Caco-2 (cell line): ENCODE results near the gene SCARF2. TPM values are rescaled to one million over a fixed set of nuclear protein-coding genes. Genes with fewer than 3 reads are reported as not detected.
A peak's percentile ranks its signal among the peaks of the same experiment; 100 is the strongest.

Experiments
- BruUV-seq: library from RNA; stranded (reverse); fragments of 400-500 nt; replicated peaks from 2 replicates; lab custom pipeline; 2021; lab: Mats Ljungman, UMichigan
- CTCF ChIA-PET: fragments of 300-600 bp; sonication (Branson Sonifier 250); formaldehyde crosslinking; loops from one replicate; lab custom pipeline; 2022; ENCODE audit warnings: antibody characterized with exemption; lab: Charles Lee
- POLR2A ChIA-PET: fragments of 300-600 bp; sonication (Branson Sonifier 250); formaldehyde crosslinking; loops from one replicate; lab custom pipeline; 2022; ENCODE audit warnings: antibody characterized with exemption; lab: Charles Lee
- DNase-seq, 2 experiments: peaks; one replicate each; pipeline versions ENCODE4 v3.0.0 to v3.0.0-alpha.2; 2020 to 2022
- H3K27me3 ChIP-seq: replicated peaks from 2 replicates; pipeline ENCODE4 v1.6.0; 2011; ENCODE audit warnings: low read length; ENCODE audit not compliant: control insufficient read depth, insufficient read depth
- H3K36me3 ChIP-seq: 2 replicates; pipeline ENCODE4 v1.5.1; 2011; ENCODE audit warnings: low read length; ENCODE audit not compliant: control insufficient read depth, insufficient read depth
- H3K4me1 ChIP-seq: fragments of 250-450 bp; sonication (Bioruptor Pico); 2 replicates; pipeline ENCODE4 v1.5.1; 2020; ENCODE audit warnings: mild to moderate bottlenecking
- H3K4me3 ChIP-seq: 2 replicates; pipeline ENCODE4 v1.5.1; 2011; ENCODE audit warnings: low read depth, mild to moderate bottlenecking, control low read depth, low read length
- H3K9me3 ChIP-seq: fragments of 250-450 bp; sonication (Bioruptor Pico); 2 replicates; pipeline ENCODE4 v1.5.1; 2020; ENCODE audit warnings: mild to moderate bottlenecking, moderate library complexity
- H3K27ac Mint-ChIP-seq: one replicate; pipeline ENCODE4 v1.8.0; 2022; ENCODE audit warnings: mixed read lengths; ENCODE audit not compliant: unreplicated experiment
- H3K27me3 Mint-ChIP-seq: one replicate; pipeline ENCODE4 v1.8.0; 2022; ENCODE audit warnings: mixed read lengths; ENCODE audit not compliant: insufficient read depth, unreplicated experiment
- H3K36me3 Mint-ChIP-seq: one replicate; pipeline ENCODE4 v1.8.0; 2022; ENCODE audit warnings: mild to moderate bottlenecking, mixed read lengths; ENCODE audit not compliant: insufficient read depth, unreplicated experiment
- H3K4me1 Mint-ChIP-seq: one replicate; pipeline ENCODE4 v1.8.0; 2022; ENCODE audit warnings: low read depth, mixed read lengths; ENCODE audit not compliant: unreplicated experiment
- H3K4me3 Mint-ChIP-seq: one replicate; pipeline ENCODE4 v1.8.0; 2022; ENCODE audit warnings: mild to moderate bottlenecking, moderate library complexity, mixed read lengths; ENCODE audit not compliant: unreplicated experiment
- H3K9me3 Mint-ChIP-seq: one replicate; pipeline ENCODE4 v1.8.0; 2022; ENCODE audit warnings: mixed read lengths; ENCODE audit not compliant: unreplicated experiment
- intact Hi-C: fragments of 100-400 bp; cut with micrococcal nuclease; formaldehyde crosslinking; loops from one replicate; pipeline ENCODE4 v1.10.0; 2022; ENCODE audit not compliant: unreplicated experiment
- total RNA-seq: library from RNA; stranded (reverse); gene quantifications from 2 replicates; pipeline ENCODE4 v1.2.3, GENCODE V29; 2022
- TF ChIP-seq, protein P1 (sequence below), 2 experiments: fragments of 200-600 bp in 1 of 2; IDR thresholded peaks; 1 replicate in 1 of 2; 2 replicates in 1 of 2; pipeline versions ENCODE4 v1.5.1 to v1.8.0; 2011 to 2022; ENCODE audit warnings: antibody characterized with exemption in 1 of 2, control low read depth in 1 of 2, inconsistent platforms in 1 of 2, low read depth in 1 of 2, low read length in 1 of 2, mild to moderate bottlenecking in 1 of 2, moderate library complexity in 1 of 2; ENCODE audit not compliant: insufficient read depth in 1 of 2, severe bottlenecking in 1 of 2, unreplicated experiment in 1 of 2

SCARF2 gene
- total RNA-seq, 1 experiment from 2014 or later = 0.73 TPM

DNA sequence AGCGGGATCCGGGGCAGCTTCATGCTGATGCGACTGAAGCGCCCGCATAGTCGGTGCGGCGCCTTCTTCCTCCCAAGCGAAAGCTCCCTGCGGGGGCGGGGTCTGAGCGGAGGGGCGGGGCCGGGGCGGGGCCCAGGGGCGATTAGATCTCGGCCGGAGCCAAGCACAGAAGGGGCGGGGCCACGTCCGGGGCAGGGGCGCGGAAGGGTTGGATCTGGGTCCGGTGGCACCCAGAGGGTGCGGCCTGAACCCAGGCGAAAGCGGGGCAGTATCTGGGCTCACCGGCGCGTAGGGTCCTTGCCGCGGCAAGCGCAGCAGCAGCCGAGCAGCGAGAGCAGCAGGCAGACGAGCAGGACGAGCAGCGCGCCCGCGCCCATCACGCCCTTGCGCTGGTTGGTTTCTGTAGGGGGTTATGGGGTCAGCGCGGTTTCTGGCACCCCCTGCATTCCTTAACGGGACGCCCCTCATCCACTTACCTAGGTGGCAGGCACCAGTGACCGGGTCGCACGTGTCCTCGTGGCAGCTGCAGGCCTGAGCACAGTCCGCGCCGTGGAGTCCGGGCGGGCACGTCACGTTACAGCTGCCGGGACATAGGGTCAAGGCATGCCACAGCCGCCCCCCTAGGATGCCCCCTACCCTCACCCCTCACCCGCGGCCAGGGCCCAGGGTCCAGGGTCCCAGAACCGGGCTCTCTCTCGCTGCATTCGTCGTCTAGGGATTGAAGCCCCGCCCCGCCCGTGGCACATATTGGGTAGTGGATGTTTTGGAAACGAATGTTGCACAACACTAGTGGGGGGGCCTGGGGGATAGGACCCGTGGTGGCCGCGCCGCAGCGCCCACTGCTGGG lies 8.1 kb downstream of the SCARF2 start:
- Histone ChIP-seq H3K4me1 (peaks cover 10% of the 10 kb centered on the region), H3K27me3 (peaks cover 3% of the 10 kb centered on the region), H3K36me3 (no peaks in the 10 kb centered on the region), H3K4me3 (peak overlapping the region; percentile 47), H3K9me3 (no peaks in the 10 kb centered on the region)
- no TSS peak for BruUV-seq
- no peaks in the 10 kb centered on the region for H3K9me3 Mint-ChIP-seq
- peaks cover 5% of the 10 kb centered on the region for H3K4me1 Mint-ChIP-seq
- POLR2A ChIA-PET = interaction anchor here (0.6 kb wide), 1 partner anchor 24 kb away, joined by 3 read pairs; no protein-coding TSS in a partner anchor
- TF ChIP-seq, protein P1, sequence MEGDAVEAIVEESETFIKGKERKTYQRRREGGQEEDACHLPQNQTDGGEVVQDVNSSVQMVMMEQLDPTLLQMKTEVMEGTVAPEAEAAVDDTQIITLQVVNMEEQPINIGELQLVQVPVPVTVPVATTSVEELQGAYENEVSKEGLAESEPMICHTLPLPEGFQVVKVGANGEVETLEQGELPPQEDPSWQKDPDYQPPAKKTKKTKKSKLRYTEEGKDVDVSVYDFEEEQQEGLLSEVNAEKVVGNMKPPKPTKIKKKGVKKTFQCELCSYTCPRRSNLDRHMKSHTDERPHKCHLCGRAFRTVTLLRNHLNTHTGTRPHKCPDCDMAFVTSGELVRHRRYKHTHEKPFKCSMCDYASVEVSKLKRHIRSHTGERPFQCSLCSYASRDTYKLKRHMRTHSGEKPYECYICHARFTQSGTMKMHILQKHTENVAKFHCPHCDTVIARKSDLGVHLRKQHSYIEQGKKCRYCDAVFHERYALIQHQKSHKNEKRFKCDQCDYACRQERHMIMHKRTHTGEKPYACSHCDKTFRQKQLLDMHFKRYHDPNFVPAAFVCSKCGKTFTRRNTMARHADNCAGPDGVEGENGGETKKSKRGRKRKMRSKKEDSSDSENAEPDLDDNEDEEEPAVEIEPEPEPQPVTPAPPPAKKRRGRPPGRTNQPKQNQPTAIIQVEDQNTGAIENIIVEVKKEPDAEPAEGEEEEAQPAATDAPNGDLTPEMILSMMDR (IDR thresholded peaks at IDR 0.05; ENCODE audit: insufficient read depth in 1 of 2, low read depth in 1 of 2, low read length in 1 of 2, severe bottlenecking in 1 of 2, unreplicated experiment in 1 of 2) = no peak
- H3K27me3 Mint-ChIP-seq = peaks cover 7% of the 10 kb centered on the region
- peak; percentile 68 to 73 for DNase-seq
- H3K36me3 Mint-ChIP-seq = no peaks in the 10 kb centered on the region
- peak overlapping the region; percentile 75 for H3K4me3 Mint-ChIP-seq
- CTCF ChIA-PET = interaction anchor here (0.6 to 1.0 kb wide), 7 partner anchors 11 to 578 kb away, joined by 3 to 12 read pairs (median 3); no protein-coding TSS in a partner anchor
- no peak overlapping the region for H3K27ac Mint-ChIP-seq
- intact Hi-C loops = no loop called here

DNA sequence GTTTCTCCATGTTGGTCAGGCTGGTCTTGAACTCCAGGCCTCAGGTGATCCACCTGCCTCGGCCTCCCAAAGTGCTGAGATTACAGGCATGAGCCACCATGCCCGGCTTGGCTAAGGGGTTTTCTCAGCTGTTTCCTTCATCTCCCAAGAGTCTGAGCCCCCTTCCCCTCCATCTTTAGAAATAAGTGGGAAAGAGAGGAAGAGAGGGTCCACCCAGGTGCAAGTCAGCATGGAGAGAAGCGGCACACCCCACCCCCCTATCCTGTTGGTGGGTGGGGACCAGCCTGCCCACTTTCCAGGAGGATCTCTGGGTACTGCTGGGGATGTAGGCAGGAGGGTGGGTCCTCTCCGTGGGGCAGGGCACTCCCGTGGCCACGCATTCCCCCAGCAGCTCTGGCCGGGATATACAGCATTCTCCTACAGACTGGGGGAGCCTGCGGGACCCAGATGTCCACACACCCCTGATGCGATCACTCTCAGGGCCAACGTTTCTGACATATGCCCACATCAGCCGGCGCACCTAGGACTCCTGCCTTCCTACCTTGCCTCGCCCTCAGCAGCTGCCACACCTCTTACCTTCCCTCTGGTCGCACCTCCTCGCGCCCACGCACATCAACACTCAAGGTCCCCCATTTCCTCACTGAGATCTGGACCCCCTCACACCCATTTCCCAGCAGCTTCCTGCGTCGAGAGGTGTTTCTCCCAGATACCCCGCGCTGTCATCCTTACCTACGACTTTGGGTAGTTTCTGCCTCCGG lies 8.9 kb downstream of the SCARF2 start:
- H3K9me3 Mint-ChIP-seq = no peaks in the 10 kb centered on the region
- Histone ChIP-seq H3K36me3 (no peaks in the 10 kb centered on the region), H3K9me3 (no peaks in the 10 kb centered on the region), H3K4me3 (peak overlapping the region; percentile 2; the same call in 1 of the 2 replicates), H3K4me1 (peaks cover 10% of the 10 kb centered on the region), H3K27me3 (peaks cover 3% of the 10 kb centered on the region)
- no TSS peak for BruUV-seq
- no peak for DNase-seq
- H3K36me3 Mint-ChIP-seq = no peaks in the 10 kb centered on the region
- peaks cover 5% of the 10 kb centered on the region for H3K4me1 Mint-ChIP-seq
- TF ChIP-seq, protein P1 (IDR thresholded peaks at IDR 0.05; ENCODE audit: insufficient read depth in 1 of 2, low read depth in 1 of 2, low read length in 1 of 2, severe bottlenecking in 1 of 2, unreplicated experiment in 1 of 2) = no peak
- H3K27ac Mint-ChIP-seq = no peak overlapping the region
- CTCF ChIA-PET = interaction anchor here (0.6 to 1.0 kb wide), 6 partner anchors 10 to 577 kb away, joined by 3 to 9 read pairs (median 3); no protein-coding TSS in a partner anchor
- POLR2A ChIA-PET = interaction anchor here (0.6 kb wide), 1 partner anchor 25 kb away, joined by 3 read pairs; no protein-coding TSS in a partner anchor
- peaks cover 7% of the 10 kb centered on the region for H3K27me3 Mint-ChIP-seq
- H3K4me3 Mint-ChIP-seq = peak overlapping the region; percentile 75
- intact Hi-C loops = no loop called here

DNA sequence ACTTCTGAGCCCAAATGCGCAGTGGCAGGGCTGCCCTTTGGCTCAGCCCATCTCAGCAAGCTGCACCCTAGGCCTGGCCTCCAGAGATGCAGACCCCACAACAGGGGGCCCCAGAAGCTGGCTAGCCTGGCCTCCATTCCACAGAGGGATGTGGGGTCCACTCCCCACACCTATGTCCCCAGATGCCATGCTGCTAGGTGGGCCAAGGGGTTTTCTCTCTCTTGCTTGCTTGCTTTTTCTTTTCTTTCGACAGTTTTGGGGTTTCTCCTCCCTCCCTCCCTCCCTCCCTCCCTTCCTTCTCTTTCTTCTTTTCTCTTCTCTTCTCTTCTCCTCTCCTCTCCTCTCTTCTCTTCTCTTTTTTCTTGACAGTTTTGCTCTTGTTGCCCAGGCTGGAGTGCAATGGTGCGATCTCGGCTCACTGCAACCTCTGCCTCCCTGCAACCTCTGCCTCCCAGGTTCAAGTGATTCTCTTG lies 9.6 kb downstream of the SCARF2 start:
- no peaks in the 10 kb centered on the region for H3K36me3 Mint-ChIP-seq
- TF ChIP-seq, protein P1 (IDR thresholded peaks at IDR 0.05; ENCODE audit: insufficient read depth in 1 of 2, low read depth in 1 of 2, low read length in 1 of 2, severe bottlenecking in 1 of 2, unreplicated experiment in 1 of 2) = no peak
- no peaks in the 10 kb centered on the region for H3K9me3 Mint-ChIP-seq
- H3K27ac Mint-ChIP-seq = no peak overlapping the region
- no peak for DNase-seq
- H3K4me3 Mint-ChIP-seq = no peak overlapping the region
- peaks cover 3% of the 10 kb centered on the region for H3K27me3 ChIP-seq
- ChIA-PET POLR2A (no interaction called here), CTCF (interaction anchor here (0.9 kb wide), 1 partner anchor 10 kb away, joined by 17 read pairs; no protein-coding TSS in a partner anchor)
- H3K27me3 Mint-ChIP-seq = peaks cover 7% of the 10 kb centered on the region
- no peak overlapping the region for H3K4me3 ChIP-seq
- H3K4me1 ChIP-seq = peaks cover 10% of the 10 kb centered on the region
- no peaks in the 10 kb centered on the region for H3K36me3 ChIP-seq
- H3K9me3 ChIP-seq = no peaks in the 10 kb centered on the region
- BruUV-seq = no TSS peak
- intact Hi-C loops = no loop called here
- H3K4me1 Mint-ChIP-seq = peaks cover 5% of the 10 kb centered on the region
